ENCODE results near the gene GPAM.

- no peak for TF ChIP-seq CTCF (IDR thresholded peaks at IDR 0.05)
- TF ChIP-seq POLR2A (IDR thresholded peaks at IDR 0.05), result no peak
- no peak for TF ChIP-seq POLR2AphosphoS5 (IDR thresholded peaks at IDR 0.05)
- no peak for TF ChIP-seq EP300 (IDR thresholded peaks at IDR 0.05)
Measured at GRCh38 chr10:112215342-112215774, 31.8 kb upstream of the GPAM start.
